GM19239 (cell line): ENCODE measurements around the gene FMNL2.

ENCODE experiments used
- DNase-seq: peaks from one replicate; pipeline ENCODE4 v3.0.0; 2011; ENCODE audit warnings: low spot score; ENCODE audit not compliant: insufficient read length
- FAIRE-seq: peaks from 2 replicates; lab custom pipeline; 2011; peaks lifted over from hg19 to GRCh38; lab: Jason Lieb, UNC

FMNL2 gene

GRCh38 chr2:152620208-152620607, 285.2 kb downstream of the FMNL2 start:
- DNase-seq (no peak), FAIRE-seq (no peak)

DNA sequence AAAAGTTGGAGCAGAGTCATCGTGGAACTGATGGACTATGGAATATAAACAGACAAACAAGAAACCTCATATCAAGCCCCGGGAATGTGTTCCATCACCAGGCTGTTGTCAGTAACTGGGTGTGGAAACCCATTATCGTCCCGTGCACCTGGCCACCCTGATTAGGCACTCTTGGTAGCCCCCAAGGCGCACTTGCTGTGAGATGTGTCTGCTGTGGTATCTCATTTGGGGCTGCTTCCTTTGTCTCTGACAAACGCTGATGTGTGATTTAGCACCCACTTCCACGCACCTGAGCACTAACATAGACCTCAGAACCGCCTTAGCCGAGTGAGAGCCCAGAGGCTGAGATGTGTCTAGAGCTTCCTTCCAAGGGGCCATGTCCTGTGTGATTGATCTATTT, 286.0 kb downstream of the FMNL2 start:
- DNase-seq: no peak
- no peak for FAIRE-seq

GRCh38 chr2:152622219-152622618, 287.2 kb downstream of the FMNL2 start:
- no peak for DNase-seq
- FAIRE-seq: no peak

DNA sequence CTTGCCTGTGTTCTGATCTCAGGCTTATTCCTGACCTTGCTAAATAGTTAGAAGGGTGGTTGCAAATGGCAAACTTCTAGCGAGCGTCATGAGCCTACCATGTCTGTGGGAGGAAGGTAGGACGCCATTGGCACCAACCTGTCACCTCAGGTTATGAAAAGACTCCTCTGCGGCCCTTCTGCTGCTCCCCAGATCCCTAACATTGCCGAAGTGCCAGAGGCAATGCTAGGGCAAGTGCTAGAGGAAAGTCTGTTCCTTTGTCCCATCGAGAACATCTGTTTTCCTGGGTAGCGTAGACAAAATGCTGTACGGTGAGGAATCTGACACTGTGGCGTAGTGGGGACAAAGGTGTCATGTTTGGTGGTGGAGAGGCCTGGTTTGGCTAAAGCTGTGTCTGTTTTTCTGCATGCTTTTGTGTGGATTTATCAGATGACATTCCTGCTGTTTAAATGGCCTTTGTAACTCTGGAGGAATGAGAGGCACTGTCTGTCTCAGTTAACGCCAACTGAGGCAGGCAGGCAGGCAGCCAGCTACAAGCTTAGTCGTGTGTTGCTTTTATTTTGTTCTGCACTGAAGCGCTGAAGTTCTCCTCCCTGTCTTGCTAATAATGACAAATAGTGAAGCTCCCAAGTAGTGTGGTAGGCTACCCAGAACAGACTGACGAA, 288.2 kb downstream of the FMNL2 start:
- DNase-seq (no peak), FAIRE-seq (no peak)

DNA sequence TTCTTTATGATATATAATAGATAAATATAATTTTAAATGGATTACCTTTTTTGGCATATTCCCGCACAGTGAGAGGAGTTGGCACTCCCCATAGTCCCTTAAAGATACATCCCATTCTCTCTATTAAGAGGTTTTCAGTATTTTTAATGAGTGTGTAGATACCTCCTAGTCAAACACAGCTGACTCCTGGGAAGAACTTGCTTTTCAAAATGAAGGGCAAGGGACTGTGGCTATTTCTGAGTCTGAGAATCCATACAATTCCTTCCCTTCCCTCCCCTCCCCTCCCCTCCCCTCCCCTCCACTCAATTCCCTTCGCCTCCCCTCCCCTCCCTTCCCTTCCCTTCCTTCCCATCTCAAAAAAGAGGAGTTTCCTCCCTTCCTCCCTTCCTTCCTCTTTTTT, 288.8 kb downstream of the FMNL2 start:
- DNase-seq (no peak), FAIRE-seq (no peak)

DNA sequence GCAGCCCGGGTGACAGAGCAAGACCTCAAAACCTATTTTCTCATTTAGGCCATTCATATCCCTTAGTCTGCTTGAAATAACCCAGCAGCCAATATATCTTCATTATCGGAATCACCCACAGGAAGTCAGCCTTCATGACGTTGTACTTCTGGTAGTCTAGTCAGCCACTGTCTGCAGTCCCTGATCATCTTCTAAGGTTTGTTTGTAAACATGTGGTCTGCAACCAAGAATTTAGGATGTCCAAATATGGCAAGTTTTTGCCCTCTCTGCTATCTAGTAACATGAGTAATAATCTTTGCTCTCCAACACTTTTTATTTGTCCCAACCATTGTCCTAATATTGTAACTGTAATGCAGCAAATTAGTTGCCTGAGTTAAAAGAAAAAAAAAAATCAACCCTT, 289.8 kb downstream of the FMNL2 start:
- FAIRE-seq (no peak), DNase-seq (no peak)

GRCh38 chr2:152626911-152627339, 292.0 kb downstream of the FMNL2 start:
- FAIRE-seq (no peak), DNase-seq (no peak)

GRCh38 chr2:152627351-152627957, 292.5 kb downstream of the FMNL2 start:
- FAIRE-seq (no peak), DNase-seq (peak; percentile 12)

GRCh38 chr2:152629202-152629601, 294.2 kb downstream of the FMNL2 start:
- no peak for DNase-seq
- FAIRE-seq: no peak

GRCh38 chr2:152630466-152630865, 295.5 kb downstream of the FMNL2 start:
- no peak for DNase-seq
- FAIRE-seq: no peak

GRCh38 chr2:152632736-152633135, 297.8 kb downstream of the FMNL2 start:
- FAIRE-seq: no peak
- no peak for DNase-seq

DNA sequence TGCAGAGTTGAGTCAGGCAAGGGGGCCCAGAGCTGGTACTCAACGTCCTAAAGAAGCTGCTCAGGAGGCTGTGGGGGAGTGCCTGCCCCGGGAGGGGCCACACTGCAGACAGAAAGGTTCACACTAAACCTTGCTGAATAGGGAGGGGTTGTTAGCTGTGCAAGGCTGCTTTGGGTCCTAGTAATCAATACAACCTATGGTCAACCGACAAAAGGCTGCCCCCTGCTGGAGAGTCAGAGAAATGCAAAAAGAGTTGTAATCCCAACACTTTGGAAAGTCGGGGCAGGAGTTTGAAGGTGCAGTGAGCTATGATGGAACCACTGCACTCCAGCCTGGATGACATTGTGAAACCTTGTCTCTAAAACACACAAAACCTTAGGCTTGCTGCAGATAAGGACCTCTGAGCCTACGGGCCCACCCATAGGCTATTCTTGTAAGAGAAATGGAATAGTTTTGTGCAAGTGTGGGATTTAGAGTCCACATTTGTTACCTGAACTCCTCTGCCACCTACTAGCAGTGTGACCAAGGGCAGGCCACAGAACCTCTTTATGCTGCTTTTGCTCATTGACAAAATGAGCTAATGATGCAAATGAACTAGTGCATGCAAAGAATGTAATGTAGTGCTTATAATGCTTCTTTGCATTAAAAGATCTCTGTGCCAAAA, 300.8 kb downstream of the FMNL2 start:
- peak; percentile 85 for FAIRE-seq
- DNase-seq: peak; percentile 36

DNA sequence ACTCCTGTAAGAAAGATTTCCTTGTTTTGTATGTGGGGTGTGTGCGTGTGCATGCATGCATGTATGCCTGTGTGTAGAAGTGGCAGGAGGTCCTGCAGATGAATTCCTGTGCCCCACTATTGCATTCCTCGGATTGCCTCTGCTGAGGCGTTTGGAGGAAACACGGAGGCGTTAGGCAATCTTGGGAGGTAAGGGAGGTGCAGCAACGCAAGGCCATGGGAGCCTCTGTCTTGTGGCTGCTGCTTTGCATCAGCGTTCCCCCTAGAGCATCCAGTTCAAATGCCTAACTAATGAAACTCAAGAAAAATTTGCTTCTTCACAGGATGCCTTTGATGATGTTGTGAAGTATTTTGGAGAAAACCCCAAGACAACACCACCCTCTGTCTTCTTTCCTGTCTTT, 302.3 kb downstream of the FMNL2 start:
- FAIRE-seq (no peak), DNase-seq (no peak)

- DNase-seq (no peak), FAIRE-seq (no peak)
Observed at GRCh38 chr2:152638056-152638455, 303.1 kb downstream of the FMNL2 start.

- FAIRE-seq: no peak
Observed at GRCh38 chr2:152638590-152638989, 303.6 kb downstream of the FMNL2 start.

GRCh38 chr2:152644189-152644873, 309.4 kb downstream of the FMNL2 start:
- no peak for FAIRE-seq
- DNase-seq: no peak

More at GRCh38 chr2:152638590-152638989, 303.6 kb downstream of the FMNL2 start:
- DNase-seq: no peak

GRCh38 chr2:152646264-152646663, 311.3 kb downstream of the FMNL2 start:
- DNase-seq (no peak), FAIRE-seq (no peak)

- no peak for FAIRE-seq
Observed at GRCh38 chr2:152646775-152647174, 311.8 kb downstream of the FMNL2 start.

DNA sequence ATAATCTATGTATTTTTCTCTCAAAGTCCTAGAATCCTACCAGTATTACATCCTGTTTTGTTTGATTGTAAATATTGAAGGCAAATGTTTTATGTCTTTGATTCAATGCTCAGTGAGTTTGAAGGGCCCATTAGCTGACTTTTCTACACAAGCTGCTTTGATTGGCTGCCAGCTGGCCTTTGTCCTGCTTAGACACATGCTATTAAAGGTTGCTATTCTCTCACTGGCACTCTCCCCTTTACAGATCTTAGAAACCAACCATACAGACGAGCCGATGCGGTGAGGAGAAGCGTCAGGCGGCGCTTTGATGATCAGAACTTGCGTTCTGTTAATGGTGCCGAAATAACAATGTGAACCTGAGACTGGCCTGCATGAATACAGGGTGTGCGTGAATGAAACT, 312.6 kb downstream of the FMNL2 start:
- DNase-seq (no peak), FAIRE-seq (no peak)

More at GRCh38 chr2:152646775-152647174, 311.8 kb downstream of the FMNL2 start:
- DNase-seq: no peak

DNA sequence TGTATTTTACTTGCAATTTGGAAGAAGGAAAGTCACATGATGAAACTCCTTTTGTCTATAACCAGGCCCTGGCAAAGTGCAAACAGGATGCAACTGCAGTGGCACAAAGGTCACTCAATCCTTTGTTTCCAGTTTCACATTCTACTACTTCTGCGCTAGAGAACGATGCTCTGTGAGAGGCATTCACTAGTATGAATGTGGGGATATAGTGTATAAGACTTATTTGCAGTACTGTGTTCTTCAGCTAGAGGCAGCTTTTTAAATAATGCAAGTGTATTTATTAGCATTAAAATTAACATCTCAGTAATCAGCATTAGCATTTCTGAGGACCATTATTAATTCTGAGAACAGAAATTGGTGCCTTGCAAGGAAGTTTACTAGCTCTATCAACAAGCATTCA, 313.4 kb downstream of the FMNL2 start:
- DNase-seq (no peak), FAIRE-seq (no peak)

DNA sequence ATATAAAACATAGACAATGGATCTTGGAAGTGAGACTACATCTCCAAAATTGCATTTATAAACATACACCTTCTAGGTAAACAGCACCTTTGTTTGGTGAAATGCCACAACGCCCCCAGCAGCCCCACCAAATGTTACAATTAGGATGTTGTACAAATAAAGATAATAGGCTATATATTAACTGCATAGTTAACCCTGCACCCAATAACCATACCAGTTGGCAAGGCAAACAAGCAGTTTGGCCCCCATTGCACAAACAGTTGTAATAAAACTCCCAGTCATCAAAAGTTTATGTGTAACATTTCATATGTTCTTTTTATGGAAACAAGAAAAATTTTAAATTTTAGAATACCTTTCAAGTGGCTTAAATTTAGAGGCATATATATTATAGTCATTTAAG, 315.0 kb downstream of the FMNL2 start:
- FAIRE-seq: no peak
- no peak for DNase-seq
